ENCODE results near the gene LRRK1. TPM values are rescaled to one million over a fixed set of nuclear protein-coding genes. Genes with fewer than 3 reads are reported as not detected.

Gene LRRK1
- total RNA-seq, 1 experiment from 2014 or later, result 7.0 TPM

DNA sequence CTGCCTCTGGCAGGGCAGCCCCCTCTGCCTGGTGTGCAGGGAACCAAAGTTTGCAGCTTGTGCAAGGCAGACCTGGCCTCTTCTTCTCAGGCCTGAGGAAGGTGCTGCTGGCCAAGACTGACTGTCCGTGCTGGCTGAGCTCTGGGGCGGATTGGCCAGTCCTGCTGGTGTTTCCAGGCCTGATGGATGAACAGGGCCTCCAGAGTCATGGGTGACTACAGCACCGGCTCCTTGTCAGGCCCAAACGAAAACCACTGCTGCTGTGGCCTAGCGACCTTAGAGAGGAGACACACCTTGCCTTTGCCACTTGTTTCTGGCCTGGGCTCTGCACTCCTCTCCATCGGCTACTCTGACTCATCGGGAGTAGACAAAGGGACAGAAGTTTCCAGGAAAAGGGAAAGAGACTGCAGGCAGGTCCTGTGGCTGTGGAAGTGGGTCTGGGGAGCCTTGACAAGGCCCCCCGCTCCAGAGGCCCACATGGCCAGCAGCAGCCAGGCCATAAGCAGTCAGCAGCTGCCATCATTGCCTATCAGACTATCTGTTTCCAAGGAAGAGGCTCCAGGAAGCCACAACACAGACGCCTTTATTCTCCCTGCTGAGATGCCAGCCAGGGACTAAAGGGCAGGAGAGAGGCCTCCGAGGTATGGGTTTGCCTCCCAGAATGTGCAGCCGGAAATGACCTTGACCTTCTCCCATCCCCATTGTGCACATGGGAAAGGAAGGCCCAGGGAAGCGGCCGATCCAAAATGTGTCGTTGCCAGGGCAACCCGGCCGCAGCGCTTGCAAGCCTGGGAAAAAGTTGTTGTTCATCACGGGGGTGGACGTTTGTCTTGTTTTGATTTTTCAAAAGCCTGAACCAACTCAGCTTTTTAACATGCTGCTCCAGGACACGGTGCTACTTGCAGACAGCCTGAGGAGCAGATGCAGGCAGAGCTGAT lies 172.2 kb downstream of the LRRK1 start:
- intact Hi-C loops (cut with micrococcal nuclease), result no loop called here
- peak; percentile 25; the same call in 1 of the 2 replicates for ATAC-seq
- no peak overlapping the region for H3K9ac ChIP-seq (ENCODE audit: low read length)
- no peak for DNase-seq
- no peaks in the 10 kb centered on the region for H3F3A ChIP-seq (ENCODE audit: low read length, unreplicated experiment)
- ChIA-PET POLR2A (ENCODE audit: unreplicated experiment) (no interaction called here), CTCF (interaction anchor here (0.9 kb wide), 1 partner anchor 167 kb away, joined by 3 read pairs; no protein-coding TSS in a partner anchor)
- H3K9me3 ChIP-seq (ENCODE audit: low read length), result no peaks in the 10 kb centered on the region
- no peaks in the 10 kb centered on the region for H3K4me1 ChIP-seq (ENCODE audit: insufficient read depth, low read length)
- no peak overlapping the region for H3K27ac ChIP-seq (ENCODE audit: low read length)
- H3K4me2 ChIP-seq (ENCODE audit: low read length), result no peak overlapping the region
- H3K9me2 ChIP-seq (replicated peaks; ENCODE audit: low read length), result no peaks in the 10 kb centered on the region
- no peaks in the 10 kb centered on the region for H3K36me3 ChIP-seq (ENCODE audit: low read depth, low read length)
- no peak overlapping the region for H3K4me3 ChIP-seq (ENCODE audit: low read length)
- BruUV-seq (replicated peaks), result no TSS peak
- H2AFZ ChIP-seq (ENCODE audit: low read length), result no peak overlapping the region
- H4K20me1 ChIP-seq (ENCODE audit: low read length), result no peaks in the 10 kb centered on the region
- H3K79me2 ChIP-seq (ENCODE audit: low read length), result no peaks in the 10 kb centered on the region
- TF ChIP-seq EZH2 (IDR thresholded peaks at IDR 0.05; ENCODE audit: low read length, unreplicated experiment) (no peak), EZH2phosphoT487 (IDR thresholded peaks at IDR 0.05; ENCODE audit: borderline replicate concordance, low read length) (no peak)
- TF ChIP-seq, protein P1, sequence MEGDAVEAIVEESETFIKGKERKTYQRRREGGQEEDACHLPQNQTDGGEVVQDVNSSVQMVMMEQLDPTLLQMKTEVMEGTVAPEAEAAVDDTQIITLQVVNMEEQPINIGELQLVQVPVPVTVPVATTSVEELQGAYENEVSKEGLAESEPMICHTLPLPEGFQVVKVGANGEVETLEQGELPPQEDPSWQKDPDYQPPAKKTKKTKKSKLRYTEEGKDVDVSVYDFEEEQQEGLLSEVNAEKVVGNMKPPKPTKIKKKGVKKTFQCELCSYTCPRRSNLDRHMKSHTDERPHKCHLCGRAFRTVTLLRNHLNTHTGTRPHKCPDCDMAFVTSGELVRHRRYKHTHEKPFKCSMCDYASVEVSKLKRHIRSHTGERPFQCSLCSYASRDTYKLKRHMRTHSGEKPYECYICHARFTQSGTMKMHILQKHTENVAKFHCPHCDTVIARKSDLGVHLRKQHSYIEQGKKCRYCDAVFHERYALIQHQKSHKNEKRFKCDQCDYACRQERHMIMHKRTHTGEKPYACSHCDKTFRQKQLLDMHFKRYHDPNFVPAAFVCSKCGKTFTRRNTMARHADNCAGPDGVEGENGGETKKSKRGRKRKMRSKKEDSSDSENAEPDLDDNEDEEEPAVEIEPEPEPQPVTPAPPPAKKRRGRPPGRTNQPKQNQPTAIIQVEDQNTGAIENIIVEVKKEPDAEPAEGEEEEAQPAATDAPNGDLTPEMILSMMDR (conservative IDR thresholded peaks at IDR 0.05; ENCODE audit: low read depth, low read length), result no peak
- H3K27me3 ChIP-seq (ENCODE audit: low read length), result no peaks in the 10 kb centered on the region

- no peaks in the 10 kb centered on the region for H3K9me3 ChIP-seq (ENCODE audit: low read length)
- H2AFZ ChIP-seq (ENCODE audit: low read length), result no peak overlapping the region
- no peak overlapping the region for H3K4me3 ChIP-seq (ENCODE audit: low read length)
- DNase-seq, result no peak
- no peak for ATAC-seq
- no peaks in the 10 kb centered on the region for H3K36me3 ChIP-seq (ENCODE audit: low read depth, low read length)
- ChIA-PET CTCF (no interaction called here), POLR2A (ENCODE audit: unreplicated experiment) (no interaction called here)
- no peak overlapping the region for H3K27ac ChIP-seq (ENCODE audit: low read length)
- no peak overlapping the region for H3K9ac ChIP-seq (ENCODE audit: low read length)
- no peaks in the 10 kb centered on the region for H3K79me2 ChIP-seq (ENCODE audit: low read length)
- H3K4me1 ChIP-seq (ENCODE audit: insufficient read depth, low read length), result no peaks in the 10 kb centered on the region
- H4K20me1 ChIP-seq (ENCODE audit: low read length), result no peaks in the 10 kb centered on the region
- H3K9me2 ChIP-seq (replicated peaks; ENCODE audit: low read length), result no peaks in the 10 kb centered on the region
- H3F3A ChIP-seq (ENCODE audit: low read length, unreplicated experiment), result no peaks in the 10 kb centered on the region
- H3K27me3 ChIP-seq (ENCODE audit: low read length), result no peaks in the 10 kb centered on the region
- intact Hi-C loops (cut with micrococcal nuclease), result no loop called here
- TF ChIP-seq EZH2phosphoT487 (IDR thresholded peaks at IDR 0.05; ENCODE audit: borderline replicate concordance, low read length), result no peak
- TF ChIP-seq EZH2 (IDR thresholded peaks at IDR 0.05; ENCODE audit: low read length, unreplicated experiment), result no peak
- TF ChIP-seq, protein P1 (conservative IDR thresholded peaks at IDR 0.05; ENCODE audit: low read depth, low read length), result no peak
- H3K4me2 ChIP-seq (ENCODE audit: low read length), result no peak overlapping the region
- no TSS peak for BruUV-seq (replicated peaks)
Measured at GRCh38 chr15:101092156-101092866, 173.2 kb downstream of the LRRK1 start.
